ENCODE results near the gene HS6ST3. TPM values are rescaled to one million over a fixed set of nuclear protein-coding genes. Genes with fewer than 3 reads are reported as not detected.

HS6ST3 gene
- total RNA-seq, 1 donor from 2014 or later, result not detected

- Mint-ChIP-seq H3K36me3 (ENCODE audit: unreplicated experiment) (no peaks in the 10 kb centered on the region), H3K9me3 (ENCODE audit: unreplicated experiment) (no peaks in the 10 kb centered on the region), H3K27me3 (ENCODE audit: unreplicated experiment) (no peaks in the 10 kb centered on the region), H3K4me3 (ENCODE audit: unreplicated experiment) (no peak overlapping the region), H3K27ac (ENCODE audit: unreplicated experiment) (no peak overlapping the region), H3K4me1 (ENCODE audit: unreplicated experiment) (no peaks in the 10 kb centered on the region)
- no peak for TF ChIP-seq CTCF (IDR thresholded peaks at IDR 0.05)
- no peak for DNase-seq (ENCODE audit: extremely low spot score, unreplicated experiment)
Measured at GRCh38 chr13:96678801-96679200, 588.9 kb downstream of the HS6ST3 start.

- Mint-ChIP-seq H3K9me3 (ENCODE audit: unreplicated experiment) (no peaks in the 10 kb centered on the region), H3K27me3 (ENCODE audit: unreplicated experiment) (peaks cover 3% of the 10 kb centered on the region), H3K4me1 (ENCODE audit: unreplicated experiment) (no peaks in the 10 kb centered on the region), H3K4me3 (ENCODE audit: unreplicated experiment) (no peak overlapping the region), H3K36me3 (ENCODE audit: unreplicated experiment) (no peaks in the 10 kb centered on the region), H3K27ac (ENCODE audit: unreplicated experiment) (no peak overlapping the region)
- TF ChIP-seq CTCF (IDR thresholded peaks at IDR 0.05), result no peak
- DNase-seq (ENCODE audit: extremely low spot score, unreplicated experiment), result no peak
Measured at GRCh38 chr13:96680898-96681297, 591.0 kb downstream of the HS6ST3 start.

GRCh38 chr13:96681766-96682165 is 591.9 kb downstream of the HS6ST3 start:
- Mint-ChIP-seq H3K27ac (ENCODE audit: unreplicated experiment) (no peak overlapping the region), H3K27me3 (ENCODE audit: unreplicated experiment) (peaks cover 3% of the 10 kb centered on the region), H3K4me3 (ENCODE audit: unreplicated experiment) (no peak overlapping the region), H3K36me3 (ENCODE audit: unreplicated experiment) (no peaks in the 10 kb centered on the region), H3K9me3 (ENCODE audit: unreplicated experiment) (no peaks in the 10 kb centered on the region), H3K4me1 (ENCODE audit: unreplicated experiment) (no peaks in the 10 kb centered on the region)
- TF ChIP-seq CTCF (IDR thresholded peaks at IDR 0.05), result no peak
- DNase-seq (ENCODE audit: extremely low spot score, unreplicated experiment), result no peak

GRCh38 chr13:96684469-96684868 is 594.6 kb downstream of the HS6ST3 start:
- no peak overlapping the region for H3K27ac Mint-ChIP-seq (ENCODE audit: unreplicated experiment)
- H3K36me3 Mint-ChIP-seq (ENCODE audit: unreplicated experiment), result no peaks in the 10 kb centered on the region
- no peaks in the 10 kb centered on the region for H3K4me1 Mint-ChIP-seq (ENCODE audit: unreplicated experiment)
- no peak for TF ChIP-seq CTCF (IDR thresholded peaks at IDR 0.05)
- DNase-seq (ENCODE audit: extremely low spot score, unreplicated experiment), result no peak
- H3K9me3 Mint-ChIP-seq (ENCODE audit: unreplicated experiment), result no peaks in the 10 kb centered on the region
- H3K4me3 Mint-ChIP-seq (ENCODE audit: unreplicated experiment), result no peak overlapping the region
- peaks cover 3% of the 10 kb centered on the region for H3K27me3 Mint-ChIP-seq (ENCODE audit: unreplicated experiment)

- no peaks in the 10 kb centered on the region for H3K4me1 Mint-ChIP-seq (ENCODE audit: unreplicated experiment)
- peaks cover 3% of the 10 kb centered on the region for H3K27me3 Mint-ChIP-seq (ENCODE audit: unreplicated experiment)
- no peak for DNase-seq (ENCODE audit: extremely low spot score, unreplicated experiment)
- H3K27ac Mint-ChIP-seq (ENCODE audit: unreplicated experiment), result no peak overlapping the region
- no peaks in the 10 kb centered on the region for H3K36me3 Mint-ChIP-seq (ENCODE audit: unreplicated experiment)
- H3K9me3 Mint-ChIP-seq (ENCODE audit: unreplicated experiment), result no peaks in the 10 kb centered on the region
- no peak overlapping the region for H3K4me3 Mint-ChIP-seq (ENCODE audit: unreplicated experiment)
- no peak for TF ChIP-seq CTCF (IDR thresholded peaks at IDR 0.05)
Measured at GRCh38 chr13:96684907-96685306, 595.0 kb downstream of the HS6ST3 start.
